RWPE1 (cell line): ENCODE results near the gene MRPL34.

Experiments
- CTCF ChIA-PET: fragments of 350-600 bp; sonication (Branson Sonifier 250); formaldehyde crosslinking; extraction: SDS; loops from one replicate; lab custom pipeline; 2021; lab: Yijun Ruan, JAX
- POLR2A ChIA-PET: fragments of 400-600 bp; formaldehyde crosslinking; extraction: SDS; loops from one replicate; lab custom pipeline; 2020; ENCODE audit warnings: antibody characterized with exemption; ENCODE audit not compliant: low non-redundant PET; lab: Yijun Ruan, JAX
- DNase-seq: peaks from one replicate; pipeline ENCODE4 v3.0.0; 2012; ENCODE audit warnings: low spot score
- H3K27ac ChIP-seq: fragments of 450-650 bp; 2 replicates; pipeline ENCODE4 v1.5.1; 2017
- TF ChIP-seq, protein P1 (sequence below): fragments of 450-650 bp; conservative IDR thresholded peaks from 2 replicates; pipeline ENCODE4 v1.5.1; 2017; ENCODE audit warnings: low read depth, mild to moderate bottlenecking

MRPL34 gene

DNA sequence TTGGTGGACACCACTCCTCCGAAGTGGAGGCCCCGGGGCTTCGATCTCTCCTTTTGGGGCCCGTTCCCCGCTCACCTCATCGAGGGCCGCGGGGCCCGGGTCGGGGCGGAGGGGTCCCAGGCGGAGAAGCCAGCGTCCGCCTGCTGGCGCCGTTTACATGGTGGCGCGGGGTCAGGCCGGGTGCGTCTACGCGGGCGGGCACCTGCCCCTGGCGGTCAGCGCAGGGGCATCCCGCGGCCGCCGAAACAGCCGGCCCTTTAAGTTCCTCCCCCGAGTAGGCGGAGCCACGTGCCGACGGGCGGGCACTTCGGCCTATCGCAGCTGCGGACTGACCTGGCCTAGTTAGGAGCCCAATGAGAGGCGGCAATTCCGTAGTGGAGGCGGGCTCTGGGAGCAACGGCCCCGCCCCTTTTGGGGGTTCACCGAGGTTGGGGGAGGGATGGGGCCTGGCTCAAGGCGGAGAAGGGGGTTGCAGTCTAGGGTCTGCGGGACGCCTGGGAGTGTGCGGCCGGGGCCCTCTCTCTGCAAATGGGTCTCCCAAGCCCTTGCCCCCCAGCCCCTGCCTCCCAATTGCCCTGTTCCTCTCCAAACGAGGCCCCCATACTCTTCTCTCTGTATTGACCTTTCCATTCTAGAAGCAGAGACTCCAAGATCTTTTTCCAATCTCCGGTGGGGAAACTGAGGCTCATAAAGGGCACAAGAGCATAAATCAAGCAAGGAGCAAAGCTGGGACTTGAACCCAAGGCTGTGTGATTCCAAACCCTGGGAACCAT lies 2.3 kb upstream of the MRPL34 start, which contains the start of gene ABHD8:
Gene ABHD8 (minus strand): TSS at position 259 of the 773 bp plus-strand sequence. CDS start 1,809 bp downstream, outside the sequence.
- peak within 1 kb of the TSS; percentile 98 for H3K27ac ChIP-seq
- TF ChIP-seq, protein P1, sequence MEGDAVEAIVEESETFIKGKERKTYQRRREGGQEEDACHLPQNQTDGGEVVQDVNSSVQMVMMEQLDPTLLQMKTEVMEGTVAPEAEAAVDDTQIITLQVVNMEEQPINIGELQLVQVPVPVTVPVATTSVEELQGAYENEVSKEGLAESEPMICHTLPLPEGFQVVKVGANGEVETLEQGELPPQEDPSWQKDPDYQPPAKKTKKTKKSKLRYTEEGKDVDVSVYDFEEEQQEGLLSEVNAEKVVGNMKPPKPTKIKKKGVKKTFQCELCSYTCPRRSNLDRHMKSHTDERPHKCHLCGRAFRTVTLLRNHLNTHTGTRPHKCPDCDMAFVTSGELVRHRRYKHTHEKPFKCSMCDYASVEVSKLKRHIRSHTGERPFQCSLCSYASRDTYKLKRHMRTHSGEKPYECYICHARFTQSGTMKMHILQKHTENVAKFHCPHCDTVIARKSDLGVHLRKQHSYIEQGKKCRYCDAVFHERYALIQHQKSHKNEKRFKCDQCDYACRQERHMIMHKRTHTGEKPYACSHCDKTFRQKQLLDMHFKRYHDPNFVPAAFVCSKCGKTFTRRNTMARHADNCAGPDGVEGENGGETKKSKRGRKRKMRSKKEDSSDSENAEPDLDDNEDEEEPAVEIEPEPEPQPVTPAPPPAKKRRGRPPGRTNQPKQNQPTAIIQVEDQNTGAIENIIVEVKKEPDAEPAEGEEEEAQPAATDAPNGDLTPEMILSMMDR, result peak; percentile 74
- CTCF ChIA-PET, result interaction anchor here (0.6 to 1.3 kb wide), 4 partner anchors 10 to 856 kb away, joined by 3 to 5 read pairs (median 4); partner anchors contain the start of gene TMEM38A
- POLR2A ChIA-PET, result interaction anchor here (0.6 kb wide), 1 partner anchor 632 kb away, joined by 3 read pairs; no protein-coding TSS in a partner anchor
- DNase-seq, result peak; percentile 96

GRCh38 chr19:17303940-17304267 lies 1.8 kb upstream of the MRPL34 start:
- DNase-seq, result no peak
- H3K27ac ChIP-seq, result peak overlapping the region; percentile 98
- POLR2A ChIA-PET, result interaction anchor here (0.6 to 0.7 kb wide), 2 partner anchors 82 to 631 kb away, joined by 3 read pairs; no protein-coding TSS in a partner anchor
- CTCF ChIA-PET, result interaction anchor here (0.6 to 1.3 kb wide), 4 partner anchors 11 to 856 kb away, joined by 3 to 5 read pairs (median 4); partner anchors contain the start of gene TMEM38A
- TF ChIP-seq, protein P1, result no peak

- TF ChIP-seq, protein P1, result no peak
- ChIA-PET POLR2A (interaction anchor here (0.5 to 0.7 kb wide), 2 partner anchors 81 to 119 kb away, joined by 3 to 4 read pairs; no protein-coding TSS in a partner anchor), CTCF (interaction anchor here (0.6 to 1.7 kb wide), 8 partner anchors 12 to 855 kb away, joined by 3 to 9 read pairs (median 4); partner anchors contain the start of gene ANO8)
- DNase-seq, result no peak
- H3K27ac ChIP-seq, result peak overlapping the region; percentile 98
Measured at GRCh38 chr19:17304386-17305215, 1.1 kb upstream of the MRPL34 start.

DNA sequence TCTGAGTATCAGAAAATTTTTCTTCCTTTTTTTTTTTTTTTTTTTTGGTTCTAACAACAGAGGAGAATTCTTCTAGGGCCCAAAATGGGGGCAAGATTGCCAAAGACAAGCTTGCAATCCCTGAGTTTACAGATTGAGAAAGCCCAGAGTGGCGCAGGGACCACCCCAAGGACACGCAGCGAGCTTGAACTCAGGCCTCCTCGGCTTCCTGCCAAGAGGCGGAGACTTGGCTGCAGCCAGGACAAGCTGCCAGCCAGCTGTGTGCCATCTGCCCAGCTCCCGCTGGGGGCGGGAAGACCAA lies 506 bp upstream of the MRPL34 start:
- H3K27ac ChIP-seq, result peak overlapping the region; percentile 98
- ChIA-PET POLR2A (interaction anchor here (0.5 kb wide), 1 partner anchor 118 kb away, joined by 4 read pairs; no protein-coding TSS in a partner anchor), CTCF (interaction anchor here (0.6 to 1.7 kb wide), 6 partner anchors 12 to 107 kb away, joined by 3 to 9 read pairs (median 3); partner anchors contain the start of gene ANO8)
- TF ChIP-seq, protein P1, result no peak
- no peak for DNase-seq

- ChIA-PET POLR2A (no interaction called here), CTCF (interaction anchor here (0.6 to 1.7 kb wide), 3 partner anchors 14 to 138 kb away, joined by 3 to 9 read pairs (median 3); no protein-coding TSS in a partner anchor)
- H3K27ac ChIP-seq, result peak overlapping the region; percentile 98
- TF ChIP-seq, protein P1, result no peak
- DNase-seq, result no peak
Measured at GRCh38 chr19:17306285-17306714, 628 bp downstream of the MRPL34 start.
